ENCODE measurements around the gene GMCL2.

DNA sequence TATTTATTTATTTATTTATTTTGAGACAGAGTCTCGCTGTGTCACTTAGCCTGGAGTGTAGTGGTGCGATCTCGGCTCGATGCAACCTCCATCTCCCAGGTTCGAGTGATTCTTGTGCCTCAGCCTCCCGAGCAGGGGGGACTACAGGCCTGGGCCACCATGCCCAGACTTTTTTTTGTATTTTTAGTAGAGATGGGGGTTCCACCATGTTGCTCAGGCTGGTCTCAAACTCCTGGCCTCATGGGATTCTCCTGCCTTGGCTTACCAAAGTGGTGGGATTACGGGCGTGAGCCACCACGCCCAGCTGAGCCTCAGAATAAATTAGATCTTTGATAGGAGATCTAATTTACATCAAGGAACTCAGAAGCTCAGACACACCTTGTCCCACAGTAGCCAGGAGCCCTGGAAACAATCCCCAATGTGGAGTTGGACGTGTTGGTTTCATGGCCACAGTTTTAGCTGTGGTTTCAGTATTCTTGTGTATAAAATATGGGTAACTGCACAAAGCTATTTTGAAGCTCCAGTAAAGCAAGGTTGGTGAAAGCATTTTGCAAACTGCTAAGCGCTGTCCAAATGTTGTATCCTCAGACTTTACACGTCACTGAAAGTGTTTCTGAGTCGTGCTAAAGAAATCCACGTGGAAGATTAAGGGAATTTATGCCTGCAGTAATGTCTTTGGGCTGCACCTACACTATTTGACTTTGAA, 14.2 kb upstream of the GMCL2 start:
- TF ChIP-seq, protein P1, sequence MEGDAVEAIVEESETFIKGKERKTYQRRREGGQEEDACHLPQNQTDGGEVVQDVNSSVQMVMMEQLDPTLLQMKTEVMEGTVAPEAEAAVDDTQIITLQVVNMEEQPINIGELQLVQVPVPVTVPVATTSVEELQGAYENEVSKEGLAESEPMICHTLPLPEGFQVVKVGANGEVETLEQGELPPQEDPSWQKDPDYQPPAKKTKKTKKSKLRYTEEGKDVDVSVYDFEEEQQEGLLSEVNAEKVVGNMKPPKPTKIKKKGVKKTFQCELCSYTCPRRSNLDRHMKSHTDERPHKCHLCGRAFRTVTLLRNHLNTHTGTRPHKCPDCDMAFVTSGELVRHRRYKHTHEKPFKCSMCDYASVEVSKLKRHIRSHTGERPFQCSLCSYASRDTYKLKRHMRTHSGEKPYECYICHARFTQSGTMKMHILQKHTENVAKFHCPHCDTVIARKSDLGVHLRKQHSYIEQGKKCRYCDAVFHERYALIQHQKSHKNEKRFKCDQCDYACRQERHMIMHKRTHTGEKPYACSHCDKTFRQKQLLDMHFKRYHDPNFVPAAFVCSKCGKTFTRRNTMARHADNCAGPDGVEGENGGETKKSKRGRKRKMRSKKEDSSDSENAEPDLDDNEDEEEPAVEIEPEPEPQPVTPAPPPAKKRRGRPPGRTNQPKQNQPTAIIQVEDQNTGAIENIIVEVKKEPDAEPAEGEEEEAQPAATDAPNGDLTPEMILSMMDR (conservative IDR thresholded peaks at IDR 0.05), result no peak
- no peak for TF ChIP-seq ZFX (IDR thresholded peaks at IDR 0.05)

All from C4-2B (cell line).